HG02981 (cell line): ENCODE measurements around the gene ANKRD50.

ENCODE experiments used
- ATAC-seq: cut with Tn5 transposase; IDR thresholded peaks from one replicate; pipeline ENCODE4 v1.9.1; 2021; ENCODE audit warnings: mild to moderate bottlenecking, moderate library complexity; ENCODE audit not compliant: unreplicated experiment

Gene ANKRD50

GRCh38 chr4:124712372-124713184, at the start of gene ANKRD50:
ANKRD50 (minus strand) TSS chr4:124712732; CDS start chr4:124710511, 2,221 bp downstream.
- peak; percentile 75 for ATAC-seq

DNA sequence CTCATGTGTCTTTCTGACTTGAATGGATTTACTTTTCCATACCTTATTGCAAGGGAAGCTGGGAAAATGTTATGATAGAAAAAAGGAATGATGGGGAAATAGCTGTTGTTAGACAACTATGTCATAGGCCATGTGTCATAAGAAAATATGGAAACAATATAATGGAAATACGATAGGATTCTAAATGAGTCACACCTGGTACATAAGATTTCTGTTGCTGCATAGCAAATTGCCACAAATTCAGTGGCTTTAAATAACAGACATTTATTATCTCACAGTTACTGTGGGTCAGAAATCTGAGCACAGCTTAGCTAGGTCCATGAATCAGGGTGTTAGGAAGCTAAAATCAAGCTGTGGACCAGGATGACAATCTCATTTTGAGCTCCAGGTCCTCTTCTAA, 44.6 kb upstream of the ANKRD50 start:
- ATAC-seq: no peak

GRCh38 chr4:124754681-124755080, 42.1 kb upstream of the ANKRD50 start:
- no peak for ATAC-seq

- no peak for ATAC-seq
Measured at GRCh38 chr4:124753941-124754581, 41.5 kb upstream of the ANKRD50 start.

- no peak for ATAC-seq
Measured at GRCh38 chr4:124749421-124749820, 36.9 kb upstream of the ANKRD50 start.

GRCh38 chr4:124748965-124749364, 36.4 kb upstream of the ANKRD50 start:
- ATAC-seq: no peak

DNA sequence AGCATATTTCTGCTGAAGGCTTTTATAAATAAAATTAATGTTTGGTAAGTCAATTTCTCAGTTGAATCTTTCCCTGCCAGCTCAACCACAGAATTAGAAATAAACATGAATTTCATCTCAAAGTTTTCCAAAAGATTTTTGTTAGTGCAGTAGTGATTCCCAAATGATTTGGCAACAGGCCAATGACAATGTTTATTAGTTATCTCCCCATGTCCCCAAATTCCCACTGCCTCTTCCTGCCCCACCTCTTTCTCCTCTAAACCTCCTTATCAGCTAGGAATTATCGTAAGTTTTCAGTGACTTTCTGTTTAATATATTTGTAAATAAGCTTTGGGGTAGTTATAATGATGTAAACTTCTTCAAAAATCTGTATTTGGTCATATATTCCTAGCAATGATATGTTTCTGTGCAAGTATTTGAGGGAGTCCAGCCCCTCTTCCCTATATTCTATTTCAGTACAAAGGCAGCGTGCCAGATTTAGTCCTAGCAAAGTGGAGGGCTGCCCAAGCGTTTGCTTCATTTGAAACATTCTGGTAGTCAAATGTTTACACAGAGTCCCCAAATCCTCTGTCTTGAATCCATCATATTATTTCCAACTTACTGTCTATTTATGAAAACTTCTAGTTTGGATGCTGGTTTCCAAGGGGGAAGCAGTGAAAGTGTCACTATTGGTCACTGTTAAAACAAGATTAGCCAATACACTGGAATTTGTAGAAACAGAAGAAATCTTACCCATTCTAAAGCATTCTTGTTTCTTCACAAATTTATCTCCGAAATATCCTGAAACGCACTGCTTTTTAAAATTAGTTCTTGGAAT, 33.7 kb upstream of the ANKRD50 start:
- ATAC-seq: no peak

DNA sequence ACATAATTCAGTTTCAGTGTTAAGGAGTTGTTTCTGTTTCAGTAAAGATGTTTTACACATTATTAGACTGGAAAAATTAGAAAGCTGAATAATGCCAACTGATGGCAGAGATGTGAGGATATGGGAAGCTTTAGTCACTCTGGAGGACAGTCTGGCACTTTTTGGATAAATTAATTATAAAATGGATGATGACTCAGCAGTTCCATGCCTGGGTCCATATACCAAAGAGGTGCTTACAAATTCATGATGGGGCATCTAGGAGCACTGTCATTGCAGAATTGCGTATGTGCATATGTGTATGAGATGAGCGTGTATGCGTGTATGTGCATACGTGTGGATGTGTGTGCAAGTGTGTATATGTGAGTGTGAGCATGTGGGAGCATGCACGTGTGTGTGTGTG, 31.2 kb upstream of the ANKRD50 start:
- no peak for ATAC-seq

GRCh38 chr4:124740501-124740900, 28.0 kb upstream of the ANKRD50 start:
- ATAC-seq: no peak

- no peak for ATAC-seq
Measured at GRCh38 chr4:124738994-124739393, 26.5 kb upstream of the ANKRD50 start.

DNA sequence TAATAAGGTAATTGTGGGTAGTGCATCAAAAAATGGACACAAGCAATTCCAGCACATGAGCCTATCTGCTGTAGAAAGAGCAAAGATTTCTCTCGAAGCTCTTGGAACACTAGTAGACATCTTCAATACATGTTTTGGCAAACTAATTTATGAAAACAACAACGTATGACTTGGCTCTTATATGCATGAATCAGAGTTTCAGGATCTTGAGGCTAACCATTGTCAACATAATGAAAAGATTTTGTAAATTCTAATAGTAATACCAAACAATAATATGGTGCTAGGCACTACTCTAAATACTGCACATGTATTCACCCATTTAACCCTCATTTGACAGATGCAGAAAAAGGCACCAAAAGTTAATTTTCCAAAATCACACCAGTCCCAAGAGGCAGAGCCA, 25.1 kb upstream of the ANKRD50 start:
- ATAC-seq: no peak

DNA sequence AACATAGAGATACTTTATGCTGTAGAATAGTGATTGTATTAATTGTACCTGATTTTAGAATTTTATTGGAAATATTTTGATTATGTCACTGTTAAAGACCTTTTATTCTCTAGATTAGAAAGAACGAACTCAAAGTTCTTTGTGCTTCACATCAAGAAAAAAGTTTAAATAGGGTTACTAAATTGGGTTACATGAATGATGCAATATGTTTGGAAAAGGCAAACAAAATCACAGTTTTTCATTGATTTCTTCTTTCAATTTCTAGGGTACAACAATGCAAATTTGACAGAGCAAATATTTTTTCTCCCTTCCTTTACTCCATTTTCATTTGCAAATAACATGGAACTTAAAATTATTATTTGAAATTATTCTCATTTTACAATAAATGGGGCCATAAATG, 24.0 kb upstream of the ANKRD50 start:
- ATAC-seq: no peak

- no peak for ATAC-seq
Measured at GRCh38 chr4:124727331-124727890, 14.9 kb upstream of the ANKRD50 start.

- ATAC-seq: no peak
Measured at GRCh38 chr4:124726269-124726668, 13.7 kb upstream of the ANKRD50 start.

DNA sequence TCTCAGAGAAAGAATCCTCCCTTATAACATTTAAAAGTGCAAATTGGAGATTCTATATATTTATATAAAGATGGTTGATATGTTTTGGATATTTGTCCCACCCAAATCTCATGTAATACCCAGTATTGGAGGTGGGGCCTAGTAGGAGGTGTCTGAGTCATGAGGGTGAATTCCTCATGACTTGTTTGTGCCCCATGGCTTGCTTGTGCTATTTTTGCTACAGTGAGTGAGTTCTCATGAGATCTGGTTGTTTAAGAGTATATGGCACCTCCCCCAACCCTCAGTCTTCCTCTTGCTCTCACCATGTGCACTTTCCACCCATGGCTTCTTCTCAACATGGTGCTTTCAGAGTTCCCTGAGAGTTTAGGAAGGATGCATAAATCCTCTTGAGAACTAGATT, 9.5 kb upstream of the ANKRD50 start:
- ATAC-seq: no peak

DNA sequence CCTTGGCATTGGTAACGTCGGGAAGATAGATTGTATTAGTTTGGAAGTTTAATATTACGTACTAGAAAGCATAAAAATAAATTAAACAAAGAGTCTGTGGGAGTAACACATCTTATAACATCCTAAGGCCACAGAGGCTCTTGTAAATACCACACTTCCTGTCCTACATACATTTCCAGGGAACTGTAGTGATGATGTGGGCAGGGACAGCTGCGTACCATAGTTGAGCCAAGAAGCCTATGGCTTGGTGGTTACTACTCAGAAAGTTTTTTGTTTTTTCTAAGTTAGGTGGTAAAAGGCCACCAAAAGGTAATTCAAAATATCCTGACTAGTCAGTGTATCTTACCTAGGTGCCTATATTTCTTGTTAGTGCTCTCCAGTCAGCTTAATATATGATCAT, 4.6 kb upstream of the ANKRD50 start:
- no peak for ATAC-seq

- peak; percentile 44 for ATAC-seq
Measured at GRCh38 chr4:124713185-124713592, 657 bp upstream of the ANKRD50 start.

DNA sequence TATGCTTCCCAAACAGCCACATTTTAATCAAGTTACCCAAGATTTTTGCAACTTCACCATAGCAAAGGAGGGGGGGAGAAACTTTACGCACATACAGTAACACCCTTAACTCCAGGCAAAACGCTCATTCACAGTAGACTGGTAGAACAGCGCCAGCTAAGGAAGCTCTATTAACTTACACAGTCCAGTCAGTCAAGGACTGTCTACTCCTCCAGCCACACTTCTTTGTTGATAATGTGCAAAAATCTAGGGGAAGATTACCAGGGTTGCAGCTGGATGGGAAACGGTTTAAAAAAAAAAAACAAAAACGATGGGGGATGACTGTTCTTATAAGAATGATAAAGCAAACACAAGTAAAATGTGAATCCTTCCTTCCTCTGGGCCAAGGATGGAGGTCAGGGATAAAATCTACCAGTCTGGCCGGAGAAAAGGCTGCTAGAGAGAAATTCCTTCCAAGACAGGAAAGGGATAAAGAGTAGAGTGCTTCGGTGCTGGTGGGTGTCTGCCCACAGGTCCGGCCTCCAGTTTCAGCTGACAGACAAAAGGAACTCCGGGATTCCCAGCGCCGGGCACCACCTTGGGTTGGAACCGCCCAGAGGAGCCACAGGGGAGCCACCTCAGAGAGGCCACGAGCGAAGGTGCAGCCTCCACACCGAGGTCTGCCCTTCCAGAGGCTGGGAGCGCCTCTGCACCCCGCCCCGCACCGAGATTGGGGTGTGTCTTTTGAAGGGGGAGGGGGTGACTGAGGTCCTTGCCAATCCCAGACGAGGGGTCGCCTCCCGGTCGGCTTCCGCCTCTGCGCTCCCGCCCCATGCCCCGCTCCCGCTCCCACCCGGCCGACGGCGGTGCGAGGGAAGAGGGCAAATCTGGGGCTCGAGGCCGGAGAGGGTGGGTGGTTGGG, 811 bp downstream of the ANKRD50 start:
- ATAC-seq: peak; percentile 6

- ATAC-seq: no peak
Measured at GRCh38 chr4:124710911-124711310, 1.6 kb downstream of the ANKRD50 start.

GRCh38 chr4:124710015-124710741, 2.4 kb downstream of the ANKRD50 start:
- ATAC-seq: no peak
